NCI-H446 treated with DMSO at 0.1 percent for 48 hours (cell line): ENCODE data around the gene ISOC1.
A peak's percentile ranks its signal among the peaks of the same experiment; 100 is the strongest.

ENCODE experiments used
- DNase-seq: peaks from one replicate; lab custom pipeline; 2025; lab: John Stamatoyannopoulos, UW

Gene ISOC1

DNA sequence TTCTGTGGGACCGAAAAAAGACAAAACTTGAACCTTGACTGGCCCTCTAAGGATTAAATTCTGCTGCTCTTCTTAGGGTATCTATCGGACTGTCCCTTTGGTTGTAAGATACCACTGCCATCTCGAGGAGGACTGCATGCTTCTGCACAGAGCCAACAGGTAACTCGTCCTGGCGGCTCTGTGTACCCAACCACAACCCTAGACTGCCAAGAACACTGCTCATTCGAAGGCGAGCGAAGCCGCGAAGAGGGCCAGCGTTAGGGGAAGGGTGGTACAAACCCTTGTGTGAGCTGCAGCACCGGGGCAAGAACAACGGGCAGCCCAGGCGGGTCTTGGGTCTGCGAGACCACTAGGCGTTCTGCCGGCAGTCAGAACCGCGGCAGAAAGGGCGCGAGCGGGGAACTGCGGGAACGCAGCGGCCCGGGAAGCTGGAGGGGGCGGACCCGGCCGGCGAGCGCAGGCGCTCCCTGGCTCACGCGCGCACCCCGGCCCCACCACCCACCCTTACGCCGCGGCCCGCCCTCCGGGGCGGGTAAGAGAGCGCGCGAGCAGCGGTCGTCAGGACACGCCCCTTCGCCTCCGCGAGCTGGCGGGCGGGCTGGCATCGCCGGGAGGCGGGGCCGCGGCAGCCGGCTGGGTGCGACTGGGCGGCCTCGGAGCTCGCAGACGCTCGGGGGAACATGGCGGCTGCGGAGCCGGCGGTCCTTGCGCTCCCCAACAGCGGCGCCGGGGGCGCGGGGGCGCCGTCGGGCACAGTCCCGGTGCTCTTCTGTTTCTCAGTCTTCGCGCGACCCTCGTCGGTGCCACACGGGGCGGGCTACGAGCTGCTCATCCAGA, at the start of gene ISOC1:
Gene ISOC1 (plus strand): TSS at position 663 of the 837 bp plus-strand sequence. CDS start 18 bp downstream, at position 681.
- peak; percentile 66 for DNase-seq

DNA sequence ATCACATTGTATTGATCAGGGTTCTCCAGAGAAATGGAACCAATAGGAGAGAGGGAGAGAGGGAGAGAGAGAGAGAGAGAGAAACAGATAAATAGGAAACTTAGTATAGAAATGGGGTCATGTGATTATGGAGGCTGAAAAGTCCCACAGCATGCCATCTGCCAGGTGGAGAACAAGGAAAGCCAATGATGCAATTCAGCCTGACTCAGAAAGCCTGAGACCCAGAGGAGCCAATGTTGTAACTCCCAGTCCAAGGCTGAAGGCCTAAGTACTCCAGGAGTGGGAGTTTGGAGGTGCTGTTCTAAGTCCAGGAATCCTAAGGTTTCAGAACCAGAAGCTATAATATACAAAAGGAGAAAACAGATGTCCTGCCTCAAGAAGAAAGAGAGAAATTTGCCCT, 48.4 kb upstream of the ISOC1 start:
- no peak for DNase-seq

DNA sequence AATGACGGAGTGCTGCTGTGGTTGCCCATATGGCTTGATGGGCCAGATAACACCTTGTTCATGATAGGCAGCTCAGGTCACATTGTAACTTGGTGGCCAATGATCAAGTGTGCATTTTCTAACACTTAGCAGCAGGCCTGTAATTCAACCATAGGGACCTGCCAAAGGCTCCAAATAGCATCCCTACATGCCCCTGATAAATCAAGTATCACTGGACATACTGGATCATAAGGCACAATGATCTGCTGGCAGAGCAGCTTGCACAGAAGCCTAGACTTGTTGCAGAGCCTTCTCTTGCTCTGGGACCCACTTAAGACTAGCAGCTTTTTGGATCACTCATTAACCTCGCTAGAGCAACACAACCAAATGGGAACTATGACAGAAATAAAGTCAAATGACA, 46.0 kb upstream of the ISOC1 start:
- DNase-seq = no peak

DNA sequence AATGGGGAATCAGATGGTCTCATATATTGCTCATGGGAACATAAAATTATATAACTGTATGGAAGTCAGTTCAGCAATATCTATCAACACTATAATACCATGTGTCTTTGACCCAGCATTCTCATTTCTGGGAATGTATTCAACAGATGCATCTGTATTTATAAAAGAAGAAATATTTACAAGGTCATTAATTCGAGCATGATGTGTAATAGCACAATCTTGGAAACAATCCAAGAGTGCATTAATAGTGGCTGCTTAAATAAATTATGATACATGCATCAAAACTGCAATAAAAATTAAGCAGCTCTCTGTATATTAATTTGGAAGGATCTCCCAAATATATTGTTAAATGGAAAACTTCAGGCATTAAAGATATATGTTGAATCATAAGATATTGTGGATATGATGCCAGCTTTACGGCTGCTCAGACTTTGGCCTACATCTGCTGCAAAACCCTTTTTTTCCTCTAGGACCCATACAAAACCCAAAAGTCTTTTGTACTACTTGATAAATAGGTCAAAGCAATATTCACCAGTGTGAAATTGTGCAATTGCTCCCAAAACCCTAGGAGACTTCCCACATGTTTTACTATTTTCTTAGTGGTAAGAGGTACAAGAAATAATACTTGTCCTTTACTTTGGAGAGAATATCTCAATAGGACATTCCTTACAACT, 45.3 kb upstream of the ISOC1 start:
- no peak for DNase-seq

DNA sequence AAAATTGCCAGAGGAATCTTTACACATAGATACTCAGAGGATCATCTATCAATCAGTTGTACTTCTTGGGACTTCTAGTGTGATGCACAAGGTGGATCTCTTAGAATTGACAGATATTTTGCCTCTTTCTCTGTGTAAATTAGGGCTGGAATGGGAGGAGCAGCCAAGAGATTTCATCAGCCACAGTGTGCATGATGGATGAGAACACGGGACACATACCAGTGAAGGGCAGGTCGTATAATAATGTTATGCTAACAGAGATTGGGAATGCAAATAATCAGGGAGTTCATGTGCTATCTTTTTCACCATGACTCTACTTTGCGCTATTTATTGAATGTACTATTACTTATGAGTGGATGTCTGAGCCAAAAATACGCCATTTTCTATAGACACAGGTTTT, 43.3 kb upstream of the ISOC1 start:
- DNase-seq = no peak

DNA sequence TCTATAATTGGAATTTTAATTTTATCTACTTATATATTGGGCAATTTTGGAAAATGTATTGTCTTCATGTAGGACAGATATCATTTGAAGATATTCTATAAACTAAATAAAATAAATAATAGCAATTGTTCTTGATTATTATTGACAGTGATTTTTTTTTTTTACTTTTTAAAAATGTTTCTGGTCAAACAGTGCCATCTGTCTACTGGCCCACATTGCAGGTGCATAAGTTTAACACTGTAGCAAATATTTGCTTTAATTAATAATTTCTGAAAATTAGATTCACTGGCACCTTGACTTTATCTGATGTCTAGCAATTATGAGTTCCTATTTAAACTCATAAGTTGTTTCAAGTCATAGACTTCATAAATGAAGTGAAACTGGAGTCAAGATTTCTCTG, 41.1 kb upstream of the ISOC1 start:
- DNase-seq = no peak

DNA sequence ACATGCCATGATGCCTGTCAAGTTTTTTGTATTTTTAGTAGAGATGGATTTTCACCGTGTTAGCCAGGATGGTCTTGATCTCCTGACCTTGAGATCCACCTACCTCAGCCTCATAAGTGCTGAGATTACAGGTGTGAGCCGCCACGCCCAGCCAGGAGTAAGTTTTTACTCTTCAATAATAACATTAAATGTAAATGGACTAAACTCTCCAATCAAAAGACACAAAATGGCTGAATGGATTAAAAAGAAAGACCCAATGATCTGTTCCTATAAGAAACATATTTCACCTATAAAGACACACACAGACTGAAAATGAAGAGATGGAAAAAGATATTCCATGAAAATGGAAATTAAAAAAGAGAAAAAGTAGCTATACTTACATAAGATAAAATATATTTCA, 37.2 kb upstream of the ISOC1 start:
- no peak for DNase-seq

DNA sequence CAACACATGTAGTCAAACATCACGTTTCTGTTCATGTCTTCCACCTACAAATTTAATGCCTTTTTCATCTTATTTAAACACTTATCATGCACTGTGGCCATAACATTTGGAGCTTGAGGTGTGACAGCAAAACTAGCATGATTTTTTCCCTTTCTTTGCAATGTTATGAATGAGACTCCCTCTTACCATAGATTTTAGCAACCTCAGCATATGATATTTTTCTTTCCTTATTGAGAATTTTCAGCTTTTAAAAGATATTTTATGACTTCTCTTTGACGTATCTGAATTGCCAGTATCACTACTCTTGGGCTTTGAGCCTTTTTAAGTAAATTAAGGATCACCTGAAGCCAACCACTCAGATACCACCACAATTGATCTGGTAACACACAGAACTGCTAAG, 32.7 kb upstream of the ISOC1 start:
- DNase-seq = no peak

DNA sequence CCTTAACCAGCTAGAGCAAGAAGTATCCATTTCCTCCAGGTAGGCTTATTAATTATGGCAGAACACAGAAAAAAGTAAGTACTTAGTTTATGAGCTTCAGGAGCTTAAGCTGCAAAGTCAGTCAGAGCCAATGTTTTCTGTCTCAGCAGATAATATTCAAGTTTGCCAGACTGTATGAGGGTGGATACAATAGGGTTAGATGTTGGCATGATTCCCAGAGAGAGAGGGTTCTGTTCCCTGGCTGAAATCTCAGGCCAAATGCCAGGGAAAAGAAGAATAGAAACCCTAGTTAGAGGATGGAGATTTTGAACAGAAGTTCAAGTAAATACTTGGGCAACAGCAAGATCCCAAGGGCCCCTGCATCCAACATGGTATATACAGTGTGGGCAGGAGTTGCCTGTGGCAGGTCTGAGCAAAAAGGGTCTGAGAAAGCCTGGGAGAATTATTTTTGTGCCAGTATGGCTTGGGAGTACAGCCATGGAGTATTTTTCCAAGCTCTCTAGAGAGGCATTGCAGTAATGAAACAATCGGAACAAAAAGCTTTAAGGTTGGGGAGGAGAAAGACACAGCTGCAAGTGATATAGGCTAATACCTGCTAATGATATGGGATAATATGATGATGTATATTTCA, 31.0 kb upstream of the ISOC1 start:
- peak; percentile 84 for DNase-seq

DNA sequence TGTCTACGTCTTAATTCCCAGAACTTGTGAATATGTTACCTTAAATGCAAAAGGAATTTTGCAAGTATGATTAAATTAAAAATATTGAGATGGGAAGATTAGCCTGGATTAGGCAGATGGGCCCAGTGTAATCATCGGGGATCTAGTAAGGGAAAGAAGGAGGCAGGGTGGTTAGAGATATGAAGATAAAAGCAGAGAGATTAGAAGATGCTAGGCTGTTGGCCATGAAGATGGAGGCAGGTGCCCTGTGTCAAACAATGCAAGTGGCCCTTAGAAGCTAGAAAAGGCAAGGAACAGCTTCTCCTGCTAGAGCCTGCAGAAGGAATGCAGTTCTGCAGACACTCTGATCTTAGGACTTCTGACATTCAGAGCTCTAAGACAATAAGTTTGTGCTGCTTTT, 28.8 kb upstream of the ISOC1 start:
- DNase-seq = no peak

DNA sequence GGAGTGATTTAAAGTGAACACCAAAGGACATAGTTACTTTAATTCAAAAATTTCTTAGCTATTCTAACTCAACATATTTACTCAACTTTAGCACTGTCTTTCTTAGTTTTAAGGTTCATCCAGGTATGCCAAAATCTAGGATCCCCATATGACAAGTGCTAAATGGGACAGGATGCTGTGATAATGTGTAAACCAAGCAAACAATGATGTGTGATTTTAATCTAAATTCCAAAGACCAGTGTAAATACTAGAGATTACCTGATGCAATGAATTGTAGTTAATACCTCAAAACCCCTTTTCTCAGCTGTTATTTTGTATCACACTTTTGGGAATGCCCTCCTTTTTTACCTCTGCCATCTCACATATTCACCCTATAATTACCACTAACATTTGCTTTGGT, 26.8 kb upstream of the ISOC1 start:
- DNase-seq = no peak

DNA sequence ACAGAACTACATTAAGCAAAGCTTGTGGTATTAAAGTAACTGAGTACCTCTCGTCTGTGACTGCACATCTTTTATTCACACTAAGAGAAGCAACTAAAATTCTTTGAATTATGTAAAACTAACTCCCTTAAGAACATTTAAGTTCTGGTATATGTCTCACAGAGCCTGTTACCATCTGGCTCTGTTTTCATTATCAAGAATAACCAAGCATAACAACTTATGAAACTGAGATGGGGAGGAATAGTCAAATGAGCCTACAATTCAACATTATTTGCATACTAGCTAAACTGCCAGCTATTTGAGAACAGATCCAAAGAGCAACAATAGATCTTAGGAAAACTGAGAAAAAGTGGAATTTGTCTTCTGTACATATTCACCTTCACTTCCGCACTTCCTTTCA, 25.3 kb upstream of the ISOC1 start:
- no peak for DNase-seq

DNA sequence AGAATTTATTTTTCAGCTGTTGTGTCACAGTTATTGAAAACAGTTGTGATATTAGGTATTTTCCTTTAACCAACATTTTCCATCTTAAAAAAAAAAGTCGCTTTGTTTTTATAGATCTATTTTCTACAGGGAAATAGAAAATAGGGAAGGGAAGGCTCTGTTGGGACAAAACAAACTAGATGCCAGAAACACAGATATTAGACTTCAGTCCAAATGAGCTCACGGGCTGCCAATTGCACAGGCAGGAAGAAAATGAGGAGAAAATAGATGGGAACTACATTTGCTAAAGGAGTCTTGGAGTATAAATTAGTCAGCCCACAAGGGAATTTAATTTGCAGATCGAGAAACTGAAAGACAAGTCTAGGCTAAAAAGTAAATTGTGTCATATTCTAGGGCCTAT, 21.4 kb upstream of the ISOC1 start:
- peak; percentile 4 for DNase-seq

DNA sequence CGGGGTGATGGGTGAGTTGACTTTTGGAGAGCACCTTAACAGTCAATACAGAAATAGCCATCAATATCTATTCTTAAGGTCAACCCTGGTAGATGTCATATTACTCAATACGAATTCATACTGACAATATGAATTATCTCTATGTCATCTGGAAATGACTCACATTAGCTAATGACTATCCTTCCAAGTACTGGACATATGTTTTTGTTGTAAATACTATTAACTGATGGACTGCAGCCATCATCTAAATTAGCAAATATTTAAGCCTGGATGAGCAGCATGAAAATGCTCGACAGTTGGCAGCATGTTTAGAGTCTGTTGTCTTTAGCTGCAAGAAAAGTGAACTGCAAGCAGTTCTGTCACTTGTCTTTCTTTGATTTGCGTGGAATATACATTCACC, 19.6 kb upstream of the ISOC1 start:
- peak; percentile 89 for DNase-seq

DNA sequence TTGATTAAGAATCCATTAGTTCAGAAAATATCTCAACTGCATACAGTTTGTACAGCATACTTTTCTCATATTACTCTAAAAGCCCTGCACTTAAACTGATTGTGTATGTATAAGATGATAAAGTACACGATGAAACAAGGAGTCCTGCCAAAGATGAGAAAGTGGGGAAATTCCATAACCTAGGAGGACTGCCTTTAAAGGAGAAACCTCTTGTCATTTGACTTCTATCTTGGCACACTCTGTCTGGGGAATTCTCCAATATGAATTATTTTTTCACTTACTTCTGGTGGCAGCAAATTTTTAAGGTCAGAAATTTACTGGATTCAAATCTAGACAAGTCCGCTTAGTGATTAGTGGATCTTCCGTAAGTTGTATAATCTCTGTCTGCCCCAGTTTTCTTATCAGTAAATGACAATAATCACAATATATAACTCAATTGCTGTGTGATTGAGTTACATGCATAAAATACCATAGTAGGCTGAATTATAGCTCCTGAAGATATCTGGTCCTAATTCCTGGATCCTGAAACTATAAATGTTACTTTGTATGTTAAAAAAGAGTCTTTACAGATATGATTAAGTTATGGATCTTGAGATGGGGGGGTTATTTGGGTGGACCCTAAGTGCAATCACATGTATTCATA, 17.0 kb upstream of the ISOC1 start:
- DNase-seq = no peak

DNA sequence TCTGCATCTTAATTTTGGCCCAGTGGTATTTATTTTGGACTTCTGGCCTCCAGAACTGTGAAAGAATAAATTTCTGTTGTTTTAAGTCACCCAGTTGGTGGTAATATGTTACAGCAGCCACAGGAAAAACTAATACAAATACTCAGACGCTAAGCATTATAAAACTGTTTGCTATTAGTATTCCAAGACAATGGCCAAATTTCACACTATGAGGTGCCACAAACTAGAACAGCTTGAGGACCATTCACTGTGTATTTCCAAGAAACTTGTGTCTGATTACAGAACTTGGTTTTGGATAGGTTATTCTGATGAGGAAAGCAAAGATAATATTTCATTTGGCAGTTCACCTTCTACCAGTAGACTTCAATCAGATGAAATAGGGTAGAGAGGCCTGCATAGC, 16.3 kb upstream of the ISOC1 start:
- DNase-seq = no peak

DNA sequence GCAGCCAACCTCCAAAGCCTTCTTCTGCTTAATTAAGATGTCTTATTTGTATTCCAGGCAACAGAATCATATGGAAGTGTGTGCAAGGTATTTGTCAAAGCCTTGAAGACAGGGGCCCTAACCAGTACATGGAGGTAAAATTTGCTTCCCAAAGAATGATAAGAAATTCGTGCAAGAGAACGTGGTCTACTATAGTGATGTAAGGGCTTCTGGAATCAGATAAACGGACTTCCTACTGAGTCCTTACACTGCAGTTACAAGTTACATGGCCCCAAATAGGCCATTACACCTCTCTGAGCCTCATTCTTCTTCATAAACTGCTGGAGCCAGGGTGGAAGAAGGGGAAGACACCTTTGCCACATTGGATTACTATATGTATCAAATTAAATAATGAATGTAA, 15.9 kb upstream of the ISOC1 start:
- DNase-seq = no peak

DNA sequence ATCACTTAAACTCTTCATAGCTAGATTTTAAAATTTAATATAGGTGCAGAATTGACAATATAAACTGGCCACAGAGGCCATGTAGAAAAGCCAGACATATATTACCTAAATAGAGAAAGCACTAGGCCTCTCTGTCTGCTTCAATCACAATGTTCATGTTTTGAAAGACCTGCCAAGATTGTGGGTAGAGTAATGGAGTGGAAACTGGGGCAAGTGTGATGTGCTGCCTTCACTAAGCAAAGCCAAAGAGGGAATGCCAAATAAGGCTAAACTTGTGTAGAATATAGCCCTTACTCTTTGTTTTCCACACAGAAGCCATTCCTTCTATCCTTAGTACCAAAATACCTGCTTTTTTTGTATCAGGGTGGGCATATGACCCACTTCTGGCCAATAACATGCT, 15.1 kb upstream of the ISOC1 start:
- peak; percentile 31 for DNase-seq

DNA sequence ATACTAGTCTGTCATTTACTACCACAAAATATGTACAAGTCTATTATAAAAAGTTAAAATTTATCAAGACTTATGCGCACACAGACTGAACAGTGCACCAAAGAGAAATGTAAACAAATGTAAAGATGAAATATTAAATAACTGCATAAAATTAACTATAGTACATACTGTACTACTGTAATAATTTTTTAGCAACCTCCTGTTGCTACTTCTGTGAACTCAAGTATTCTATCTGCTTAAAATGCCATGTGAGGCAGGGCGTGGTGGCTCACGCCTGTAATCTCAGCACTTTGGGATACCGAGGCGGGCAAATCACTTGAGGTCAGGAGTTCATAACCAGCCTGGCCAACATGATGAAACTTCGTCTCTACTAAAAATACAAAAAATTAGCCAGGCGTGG, 13.8 kb upstream of the ISOC1 start:
- DNase-seq = no peak

DNA sequence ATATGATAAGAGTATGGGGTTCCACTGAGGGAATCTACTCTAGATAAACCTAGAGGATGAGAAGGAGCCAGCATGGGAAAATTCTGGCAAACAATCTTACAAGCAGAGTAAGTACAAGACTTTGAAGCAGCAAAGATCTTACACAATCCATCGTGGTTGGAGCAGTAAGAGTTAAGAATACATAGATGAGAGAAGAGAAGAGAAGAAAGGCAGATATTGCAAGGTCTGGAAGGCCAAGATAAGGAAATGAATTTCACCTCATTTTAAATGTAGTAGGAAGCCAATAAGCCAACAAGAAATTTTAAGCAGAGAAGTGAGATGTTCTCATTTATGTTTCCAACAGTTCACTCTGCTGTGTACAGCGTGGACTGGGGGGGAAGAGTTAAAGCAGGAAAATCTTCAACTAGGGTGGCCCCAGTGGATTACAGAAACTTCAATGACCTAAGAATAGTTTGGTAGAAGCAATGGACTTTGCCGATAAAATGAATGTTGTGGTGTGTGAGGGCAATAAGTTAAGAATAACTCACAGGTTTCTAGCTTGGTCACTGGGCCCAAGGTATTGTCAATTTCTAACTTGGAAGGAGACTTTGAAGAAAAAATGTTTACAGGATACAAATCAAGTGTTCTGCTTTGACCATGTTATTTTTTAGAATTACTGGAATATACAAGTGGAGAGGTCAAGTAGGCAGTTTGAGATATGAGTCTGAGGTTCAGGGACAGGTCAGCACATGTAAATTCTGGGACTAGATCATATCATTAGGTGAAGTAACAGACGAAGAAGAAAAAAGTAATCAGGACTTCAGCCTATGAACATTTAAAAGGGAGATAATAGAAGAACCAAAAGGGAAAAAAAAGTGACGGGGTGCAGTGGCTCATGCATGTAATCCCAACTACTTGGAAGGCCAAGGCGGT, 12.1 kb upstream of the ISOC1 start:
- DNase-seq = no peak
